CD4-positive, alpha-beta memory T cell (primary cell): Measurements from ENCODE around the gene GRID1. TPM values are rescaled to one million over a fixed set of nuclear protein-coding genes. Genes with fewer than 3 reads are reported as not detected.

ENCODE experiments used
- CTCF ChIA-PET: fragments of 350-600 bp; sonication (Branson Sonifier 250); formaldehyde crosslinking; loops from one replicate; lab custom pipeline; 2021; ENCODE audit warnings: inconsistent platforms; ENCODE audit not compliant: partially characterized antibody; lab: Charles Lee
- POLR2A ChIA-PET: fragments of 350-600 bp; sonication (Branson Sonifier 250); formaldehyde crosslinking; loops from one replicate; lab custom pipeline; 2021; ENCODE audit not compliant: partially characterized antibody; lab: Charles Lee
- DNase-seq, 5 donors: peaks; one replicate each; pipeline versions ENCODE4 v3.0.0 to v3.0.0-alpha.2; 2020 to 2022; ENCODE audit warnings: mixed read lengths in 1 of 5
- H3K27ac ChIP-seq: one replicate; pipeline ENCODE4 v1.7.0; 2013; ENCODE audit warnings: low read depth, low read length
- H3K27me3 ChIP-seq: 2 replicates; pipeline ENCODE4 v1.7.0; 2013; ENCODE audit warnings: mild to moderate bottlenecking, low read length, moderate library complexity; ENCODE audit not compliant: insufficient read depth
- H3K36me3 ChIP-seq: 2 replicates; pipeline ENCODE4 v1.7.0; 2013; ENCODE audit warnings: mild to moderate bottlenecking, low read length, moderate library complexity; ENCODE audit not compliant: insufficient read depth
- H3K4me1 ChIP-seq: 2 replicates; pipeline ENCODE4 v1.7.0; 2013; ENCODE audit warnings: mild to moderate bottlenecking, low read length, moderate library complexity; ENCODE audit not compliant: insufficient read depth
- H3K4me3 ChIP-seq, 2 donors: one replicate each; pipeline ENCODE4 v1.7.0; 2013; ENCODE audit warnings: low read length in 2 of 2, mild to moderate bottlenecking in 1 of 2
- H3K9me3 ChIP-seq, 2 donors: one replicate each; pipeline ENCODE4 v1.7.0; 2013; ENCODE audit warnings: low read length in 2 of 2, control low read depth in 1 of 2; ENCODE audit not compliant: control insufficient read depth in 1 of 2
- H3K27ac Mint-ChIP-seq, 7 donors: one replicate each; pipeline ENCODE4 v1.8.0; 2020 to 2021; ENCODE audit warnings: mixed read lengths in 7 of 7, mild to moderate bottlenecking in 6 of 7, inconsistent platforms in 3 of 7, moderate library complexity in 3 of 7
- H3K27me3 Mint-ChIP-seq, 2 donors: one replicate each; pipeline ENCODE4 v1.8.0; 2020 to 2021; ENCODE audit warnings: mixed read lengths in 2 of 2
- H3K36me3 Mint-ChIP-seq, 2 donors: one replicate each; pipeline ENCODE4 v1.8.0; 2020 to 2021; ENCODE audit warnings: mixed read lengths in 2 of 2, inconsistent platforms in 1 of 2, mild to moderate bottlenecking in 1 of 2
- H3K4me1 Mint-ChIP-seq, 4 donors: one replicate each; pipeline ENCODE4 v1.8.0; 2020 to 2021; ENCODE audit warnings: mixed read lengths in 4 of 4, mild to moderate bottlenecking in 1 of 4
- H3K4me3 Mint-ChIP-seq, 8 donors: one replicate each; pipeline ENCODE4 v1.8.0; 2020 to 2021; ENCODE audit warnings: mixed read lengths in 8 of 8, mild to moderate bottlenecking in 7 of 8, moderate library complexity in 6 of 8, inconsistent platforms in 3 of 8
- H3K9me3 Mint-ChIP-seq, 8 donors: one replicate each; pipeline ENCODE4 v1.8.0; 2020 to 2021; ENCODE audit warnings: mixed read lengths in 8 of 8, mild to moderate bottlenecking in 5 of 8, inconsistent platforms in 3 of 8, moderate library complexity in 1 of 8
- intact Hi-C: fragments of 100-400 bp; cut with micrococcal nuclease; formaldehyde crosslinking; loops from one replicate; pipeline ENCODE4 v1.15.1; 2023
- polyA plus RNA-seq, 2 donors: library from polyadenylated mRNA; unstranded; fragments of 300-500 nt; fragmentation: Illumina TruSeq; gene quantifications; one replicate each; pipeline ENCODE4 v1.2.3, GENCODE V29; 2021
- total RNA-seq, 2 experiments: library from RNA; stranded (reverse); gene quantifications; one replicate each; pipeline ENCODE4 v1.2.3, GENCODE V29; 2021

Gene GRID1
- total and polyA plus RNA-seq, 4 experiments from 2014 or later, result not detected

GRCh38 chr10:86337121-86337601 is 29.4 kb downstream of the GRID1 start:
- no peaks in the 10 kb centered on the region for H3K27me3 ChIP-seq
- no peak overlapping the region for H3K27ac ChIP-seq
- H3K4me3 Mint-ChIP-seq, result no peak overlapping the region
- POLR2A ChIA-PET, result no interaction called here
- no peaks in the 10 kb centered on the region for H3K36me3 Mint-ChIP-seq
- H3K4me1 ChIP-seq, result no peaks in the 10 kb centered on the region
- H3K4me1 Mint-ChIP-seq, result no peaks in the 10 kb centered on the region
- H3K27ac Mint-ChIP-seq, result no peak overlapping the region
- intact Hi-C loops, result no loop called here
- DNase-seq, result no peak
- H3K9me3 Mint-ChIP-seq, result no peaks in the 10 kb centered on the region
- no peak overlapping the region for H3K4me3 ChIP-seq
- H3K9me3 ChIP-seq, result no peaks in the 10 kb centered on the region
- peaks cover 8% of the 10 kb centered on the region in 2 donors for H3K27me3 Mint-ChIP-seq
- CTCF ChIA-PET, result interaction anchor here (0.7 kb wide), 1 partner anchor 1565 kb away, joined by 3 read pairs; no protein-coding TSS in a partner anchor
- no peaks in the 10 kb centered on the region for H3K36me3 ChIP-seq

GRCh38 chr10:86336341-86336740 is 30.3 kb downstream of the GRID1 start:
- H3K27me3 ChIP-seq, result no peaks in the 10 kb centered on the region
- intact Hi-C loops, result no loop called here
- no peak overlapping the region for H3K27ac ChIP-seq
- Mint-ChIP-seq H3K36me3 (no peaks in the 10 kb centered on the region), H3K4me1 (no peaks in the 10 kb centered on the region), H3K9me3 (no peaks in the 10 kb centered on the region), H3K27ac (no peak overlapping the region), H3K27me3 (peaks cover 8% of the 10 kb centered on the region in 2 donors), H3K4me3 (no peak overlapping the region)
- POLR2A ChIA-PET, result no interaction called here
- CTCF ChIA-PET, result no interaction called here
- H3K36me3 ChIP-seq, result no peaks in the 10 kb centered on the region
- H3K4me1 ChIP-seq, result no peaks in the 10 kb centered on the region
- H3K9me3 ChIP-seq, result no peaks in the 10 kb centered on the region
- H3K4me3 ChIP-seq, result no peak overlapping the region
- no peak for DNase-seq

- Mint-ChIP-seq H3K27me3 (peaks cover 6 to 8% of the 10 kb centered on the region in 2 donors), H3K4me1 (no peaks in the 10 kb centered on the region), H3K36me3 (no peaks in the 10 kb centered on the region), H3K27ac (no peak overlapping the region), H3K9me3 (no peaks in the 10 kb centered on the region), H3K4me3 (no peak overlapping the region)
- DNase-seq, result no peak
- intact Hi-C loops, result no loop called here
- H3K4me1 ChIP-seq, result no peaks in the 10 kb centered on the region
- no peaks in the 10 kb centered on the region for H3K36me3 ChIP-seq
- no peaks in the 10 kb centered on the region for H3K9me3 ChIP-seq
- no peaks in the 10 kb centered on the region for H3K27me3 ChIP-seq
- POLR2A ChIA-PET, result no interaction called here
- CTCF ChIA-PET, result no interaction called here
- H3K4me3 ChIP-seq, result no peak overlapping the region
- no peak overlapping the region for H3K27ac ChIP-seq
Observed at GRCh38 chr10:86335831-86336230, 30.8 kb downstream of the GRID1 start.

- H3K27ac ChIP-seq, result no peak overlapping the region
- H3K27ac Mint-ChIP-seq, result no peak overlapping the region
- no peaks in the 10 kb centered on the region for H3K36me3 ChIP-seq
- H3K4me1 Mint-ChIP-seq, result no peaks in the 10 kb centered on the region
- no peak for DNase-seq
- H3K4me3 ChIP-seq, result no peak overlapping the region
- H3K27me3 Mint-ChIP-seq, result peaks cover 6 to 8% of the 10 kb centered on the region in 2 donors
- ChIA-PET CTCF (no interaction called here), POLR2A (no interaction called here)
- no peaks in the 10 kb centered on the region for H3K9me3 ChIP-seq
- no peaks in the 10 kb centered on the region for H3K27me3 ChIP-seq
- H3K9me3 Mint-ChIP-seq, result no peaks in the 10 kb centered on the region
- H3K36me3 Mint-ChIP-seq, result no peaks in the 10 kb centered on the region
- no peak overlapping the region for H3K4me3 Mint-ChIP-seq
- intact Hi-C loops, result no loop called here
- no peaks in the 10 kb centered on the region for H3K4me1 ChIP-seq
Observed at GRCh38 chr10:86335257-86335656, 31.3 kb downstream of the GRID1 start.

GRCh38 chr10:86334488-86335085 is 32.0 kb downstream of the GRID1 start:
- no peak overlapping the region for H3K27ac ChIP-seq
- intact Hi-C loops, result no loop called here
- no peaks in the 10 kb centered on the region for H3K36me3 Mint-ChIP-seq
- DNase-seq, result no peak
- H3K4me3 ChIP-seq, result no peak overlapping the region
- H3K27me3 ChIP-seq, result no peaks in the 10 kb centered on the region
- H3K9me3 Mint-ChIP-seq, result no peaks in the 10 kb centered on the region
- CTCF ChIA-PET, result no interaction called here
- H3K27me3 Mint-ChIP-seq, result peaks cover 6% of the 10 kb centered on the region in 2 donors
- no peaks in the 10 kb centered on the region for H3K4me1 Mint-ChIP-seq
- no peaks in the 10 kb centered on the region for H3K4me1 ChIP-seq
- H3K9me3 ChIP-seq, result no peaks in the 10 kb centered on the region
- H3K36me3 ChIP-seq, result no peaks in the 10 kb centered on the region
- no peak overlapping the region for H3K4me3 Mint-ChIP-seq
- POLR2A ChIA-PET, result no interaction called here
- no peak overlapping the region for H3K27ac Mint-ChIP-seq

GRCh38 chr10:86333826-86334487 is 32.6 kb downstream of the GRID1 start:
- no peaks in the 10 kb centered on the region for H3K36me3 Mint-ChIP-seq
- Histone ChIP-seq H3K4me1 (no peaks in the 10 kb centered on the region), H3K9me3 (no peaks in the 10 kb centered on the region), H3K27me3 (no peaks in the 10 kb centered on the region), H3K27ac (no peak overlapping the region), H3K36me3 (no peaks in the 10 kb centered on the region), H3K4me3 (no peak overlapping the region)
- ChIA-PET CTCF (no interaction called here), POLR2A (no interaction called here)
- H3K4me1 Mint-ChIP-seq, result no peaks in the 10 kb centered on the region
- no peak overlapping the region for H3K27ac Mint-ChIP-seq
- DNase-seq, result no peak
- intact Hi-C loops, result no loop called here
- H3K9me3 Mint-ChIP-seq, result no peaks in the 10 kb centered on the region
- H3K27me3 Mint-ChIP-seq, result peaks cover 6% of the 10 kb centered on the region in 2 donors
- no peak overlapping the region for H3K4me3 Mint-ChIP-seq

GRCh38 chr10:86331861-86332260 is 34.7 kb downstream of the GRID1 start:
- Mint-ChIP-seq H3K27me3 (peaks cover 4% of the 10 kb centered on the region in 2 donors), H3K4me3 (no peak overlapping the region), H3K36me3 (no peaks in the 10 kb centered on the region), H3K27ac (no peak overlapping the region), H3K4me1 (no peaks in the 10 kb centered on the region), H3K9me3 (no peaks in the 10 kb centered on the region)
- DNase-seq, result no peak
- Histone ChIP-seq H3K4me3 (no peak overlapping the region), H3K9me3 (no peaks in the 10 kb centered on the region), H3K27me3 (no peaks in the 10 kb centered on the region), H3K4me1 (no peaks in the 10 kb centered on the region), H3K36me3 (no peaks in the 10 kb centered on the region), H3K27ac (no peak overlapping the region)
- POLR2A ChIA-PET, result no interaction called here
- CTCF ChIA-PET, result no interaction called here
- intact Hi-C loops, result no loop called here
